ENCODE results near the gene LRRC23. TPM values are rescaled to one million over a fixed set of nuclear protein-coding genes. Genes with fewer than 3 reads are reported as not detected.
"Not testable (repeated sequence)": the region's sequence is repeated elsewhere in the genome, so short reads cannot be mapped to it uniquely, and the experiment has no call there.

The LRRC23 gene
- total and polyA plus RNA-seq, 4 experiments from 2014 or later, result 4.1 to 9.1 (median 6.2) TPM

DNA sequence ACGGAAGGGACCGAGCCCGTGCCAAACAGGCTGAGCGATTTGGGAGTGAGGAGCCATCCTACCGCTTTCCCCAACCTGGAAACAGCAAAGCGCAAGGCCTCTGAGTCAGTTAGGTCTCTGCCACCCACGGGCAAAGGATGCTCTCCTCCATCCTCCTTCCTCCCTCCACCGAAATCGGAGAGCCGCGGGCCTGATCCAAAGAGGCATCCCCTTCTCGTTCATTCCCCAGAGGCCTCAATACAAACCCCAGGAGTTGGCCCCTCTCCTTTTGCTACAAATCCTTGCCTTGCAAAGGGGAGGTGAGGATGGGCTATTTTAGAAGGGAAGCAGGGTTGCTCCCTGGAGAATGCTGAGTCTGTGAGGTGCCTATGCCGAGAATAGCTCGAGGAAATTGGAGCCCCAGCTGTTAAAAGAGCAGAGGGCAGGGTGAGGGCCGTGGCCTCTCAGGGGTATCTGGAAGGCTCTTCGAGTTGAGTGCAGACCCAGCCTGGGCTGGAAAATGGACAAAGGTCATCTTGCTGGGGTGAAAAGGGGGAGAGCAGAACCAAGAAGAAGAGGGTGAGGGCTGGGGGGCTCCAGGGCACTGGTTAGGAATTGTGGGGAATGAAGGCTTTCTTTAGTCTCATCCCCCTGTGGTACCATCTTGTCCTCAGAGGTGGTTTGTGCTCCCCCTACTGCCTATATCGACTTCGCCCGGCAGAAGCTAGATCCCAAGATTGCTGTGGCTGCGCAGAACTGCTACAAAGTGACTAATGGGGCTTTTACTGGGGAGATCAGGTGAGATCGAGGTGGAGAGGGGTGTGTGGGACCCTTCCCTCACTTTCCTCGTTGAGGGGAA, 36.2 kb upstream of the LRRC23 start:
- POLR2A ChIA-PET (ENCODE audit: partially characterized antibody), result interaction anchor here (0.7 to 11.0 kb wide), 26 partner anchors 9 to 240 kb away, joined by 3 to 270 read pairs (median 9); partner anchors contain the start of genes C12orf57, C1RL, CDCA3 and COPS7A
- Mint-ChIP-seq H3K4me1 (peaks cover 33 to 64% (median 49%) of the 10 kb centered on the region in 4 donors), H3K36me3 (peaks cover 17 to 72% of the 10 kb centered on the region in 2 donors), H3K27ac (peak overlapping the region; percentile 88 to 97 (median 91)), H3K9me3 (no peaks in the 10 kb centered on the region), H3K4me3 (peak overlapping the region; percentile 88 to 93 (median 90)), H3K27me3 (no peaks in the 10 kb centered on the region)
- H3K9me3 ChIP-seq (ENCODE audit: control insufficient read depth in 1 of 2, low read length in 2 of 2), result no peaks in the 10 kb centered on the region
- H3K27ac ChIP-seq (ENCODE audit: low read depth, low read length), result peak overlapping the region; percentile 69
- no peaks in the 10 kb centered on the region for H3K27me3 ChIP-seq (ENCODE audit: insufficient read depth, low read length)
- DNase-seq, result no peak
- CTCF ChIA-PET (ENCODE audit: partially characterized antibody), result interaction anchor here (0.6 to 9.2 kb wide), 20 partner anchors 16 to 242 kb away, joined by 3 to 151 read pairs (median 7); partner anchors contain the start of genes C12orf57, C1RL, CDCA3 and LRRC23
- peaks cover 18% of the 10 kb centered on the region for H3K36me3 ChIP-seq (ENCODE audit: insufficient read depth, low read length)
- H3K4me3 ChIP-seq (ENCODE audit: low read length in 2 of 2), result peak overlapping the region; percentile 20 to 67
- H3K4me1 ChIP-seq (ENCODE audit: insufficient read depth, low read length), result peaks cover 51% of the 10 kb centered on the region
- intact Hi-C loops (cut with micrococcal nuclease), result loop anchor here (1.0 kb wide), 6 partner anchors 70 to 245 kb away; partner anchors contain the start of genes C12orf57, C1R and LPCAT3

GRCh38 chr12:6869049-6870021, 35.3 kb upstream of the LRRC23 start:
- intact Hi-C loops (cut with micrococcal nuclease), result loop anchor here (1.0 kb wide), 5 partner anchors 69 to 244 kb away; partner anchors contain the start of genes C12orf57 and C1R
- POLR2A ChIA-PET (ENCODE audit: partially characterized antibody), result interaction anchor here (0.7 to 11.0 kb wide), 20 partner anchors 15 to 239 kb away, joined by 3 to 270 read pairs (median 8); partner anchors contain the start of genes C12orf57, C1RL, CDCA3 and ENO2
- peak overlapping the region in 1 of 2 donors; percentile 67 for H3K4me3 ChIP-seq (ENCODE audit: low read length in 2 of 2)

GRCh38 chr12:6870304-6870703, 34.3 kb upstream of the LRRC23 start:
- H3K27ac ChIP-seq (ENCODE audit: low read depth, low read length), result peak overlapping the region; percentile 42
- Mint-ChIP-seq H3K36me3 (peaks cover 7 to 58% of the 10 kb centered on the region in 2 donors), H3K4me1 (peaks cover 38 to 77% (median 58%) of the 10 kb centered on the region in 4 donors), H3K4me3 (peak overlapping the region in 2 of 8 donors; percentile 54 to 71), H3K27ac (peak overlapping the region in 6 of 7 donors; percentile 35 to 92 (median 72))
- H3K9me3 ChIP-seq (ENCODE audit: control insufficient read depth in 1 of 2, low read length in 2 of 2); H3K4me3 ChIP-seq (ENCODE audit: low read length in 2 of 2); H3K9me3 Mint-ChIP-seq; DNase-seq; intact Hi-C loops (cut with micrococcal nuclease); H3K27me3 Mint-ChIP-seq; H3K27me3 ChIP-seq (ENCODE audit: insufficient read depth, low read length): not testable (repeated sequence)
- peaks cover 17% of the 10 kb centered on the region for H3K36me3 ChIP-seq (ENCODE audit: insufficient read depth, low read length)
- POLR2A ChIA-PET (ENCODE audit: partially characterized antibody), result interaction anchor here (0.6 to 11.0 kb wide), 10 partner anchors 16 to 181 kb away, joined by 3 to 270 read pairs (median 16); partner anchors contain the start of genes C12orf57, CDCA3, ENO2 and RNU7-1
- CTCF ChIA-PET (ENCODE audit: partially characterized antibody), result interaction anchor here (0.6 to 9.2 kb wide), 22 partner anchors 8 to 266 kb away, joined by 3 to 151 read pairs (median 7); partner anchors contain the start of genes C12orf57, C1RL, CDCA3 and LRRC23
- H3K4me1 ChIP-seq (ENCODE audit: insufficient read depth, low read length), result peaks cover 57% of the 10 kb centered on the region

More at GRCh38 chr12:6869049-6870021, 35.3 kb upstream of the LRRC23 start:
- peak; percentile 79 to 85 (median 83) for DNase-seq
- Histone ChIP-seq H3K4me1 (ENCODE audit: insufficient read depth, low read length) (peaks cover 57% of the 10 kb centered on the region), H3K27ac (ENCODE audit: low read depth, low read length) (peak overlapping the region; percentile 69), H3K36me3 (ENCODE audit: insufficient read depth, low read length) (peaks cover 17% of the 10 kb centered on the region), H3K27me3 (ENCODE audit: insufficient read depth, low read length) (no peaks in the 10 kb centered on the region), H3K9me3 (ENCODE audit: control insufficient read depth in 1 of 2, low read length in 2 of 2) (no peaks in the 10 kb centered on the region)
- CTCF ChIA-PET (ENCODE audit: partially characterized antibody), result interaction anchor here (0.8 to 9.2 kb wide), 33 partner anchors 8 to 265 kb away, joined by 3 to 151 read pairs (median 5); partner anchors contain the start of genes C12orf57, C1RL, CDCA3 and ENO2
- Mint-ChIP-seq H3K27me3 (no peaks in the 10 kb centered on the region), H3K9me3 (no peaks in the 10 kb centered on the region), H3K36me3 (peaks cover 14 to 66% of the 10 kb centered on the region in 2 donors), H3K4me1 (peaks cover 37 to 70% (median 54%) of the 10 kb centered on the region in 4 donors), H3K27ac (peak overlapping the region; percentile 90 to 97 (median 91)), H3K4me3 (peak overlapping the region; percentile 88 to 93 (median 90))

DNA sequence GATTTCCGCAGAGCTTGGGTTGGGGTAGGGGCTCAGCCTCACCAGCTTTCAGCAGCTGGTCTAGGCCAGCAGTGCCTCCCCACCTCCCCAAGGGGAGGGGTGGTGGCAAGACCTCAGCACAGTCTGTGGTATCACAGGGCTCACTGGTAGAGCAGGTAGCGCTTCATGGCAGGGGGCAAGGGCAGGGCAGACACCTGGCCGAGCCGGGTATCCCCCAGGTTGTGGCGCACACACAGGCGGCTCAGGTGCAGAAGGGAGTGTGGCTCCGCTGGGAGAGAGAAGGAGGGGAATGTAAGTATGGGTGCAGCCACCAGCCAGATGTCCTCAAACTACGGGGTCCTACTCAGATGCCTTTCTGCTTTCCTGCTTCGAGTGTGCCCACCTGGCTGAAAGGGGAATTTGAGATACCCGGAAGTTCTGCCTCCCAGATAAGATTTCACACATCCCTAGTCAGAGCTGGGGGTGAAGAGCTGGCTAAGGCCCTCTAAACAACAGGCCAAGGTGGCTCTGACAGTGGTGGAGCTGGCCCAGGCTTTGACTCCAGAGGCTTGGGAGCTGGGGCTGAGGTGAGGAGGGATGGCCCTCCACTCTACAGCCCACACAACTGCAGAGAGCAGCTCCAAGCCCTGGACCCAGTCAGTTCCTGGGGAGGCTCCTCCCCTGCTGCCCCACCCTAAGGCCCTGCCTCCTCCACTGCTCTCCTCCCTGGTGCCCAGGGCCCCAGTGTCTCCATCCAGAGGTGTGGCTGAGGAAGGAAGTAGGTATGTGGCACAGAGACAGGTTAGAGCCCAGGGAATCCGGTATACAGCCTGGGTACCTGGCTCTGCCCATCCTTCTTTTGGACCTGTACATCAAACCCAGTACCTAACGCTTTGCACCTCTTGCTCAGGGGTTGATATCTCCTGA, 33.3 kb upstream of the LRRC23 start:
- Mint-ChIP-seq H3K4me3 (peak overlapping the region; percentile 90 to 93 (median 92)), H3K27me3 (no peaks in the 10 kb centered on the region), H3K27ac (peak overlapping the region; percentile 83 to 96 (median 92)), H3K36me3 (peaks cover 7 to 55% of the 10 kb centered on the region in 2 donors), H3K9me3 (no peaks in the 10 kb centered on the region), H3K4me1 (peaks cover 38 to 81% (median 58%) of the 10 kb centered on the region in 4 donors)
- ChIA-PET POLR2A (ENCODE audit: partially characterized antibody) (interaction anchor here (0.7 to 11.0 kb wide), 19 partner anchors 10 to 237 kb away, joined by 3 to 270 read pairs (median 28); partner anchors contain the start of genes C12orf57, C1RL, CDCA3 and COPS7A), CTCF (ENCODE audit: partially characterized antibody) (interaction anchor here (0.7 to 9.2 kb wide), 31 partner anchors 8 to 252 kb away, joined by 3 to 151 read pairs (median 7); partner anchors contain the start of genes C12orf57, C1RL, CDCA3 and LRRC23)
- intact Hi-C loops (cut with micrococcal nuclease), result no loop called here
- Histone ChIP-seq H3K36me3 (ENCODE audit: insufficient read depth, low read length) (peaks cover 17% of the 10 kb centered on the region), H3K27ac (ENCODE audit: low read depth, low read length) (peak overlapping the region; percentile 87), H3K9me3 (ENCODE audit: control insufficient read depth in 1 of 2, low read length in 2 of 2) (no peaks in the 10 kb centered on the region), H3K27me3 (ENCODE audit: insufficient read depth, low read length) (no peaks in the 10 kb centered on the region), H3K4me3 (ENCODE audit: low read length in 2 of 2) (peak overlapping the region; percentile 58 to 99), H3K4me1 (ENCODE audit: insufficient read depth, low read length) (peaks cover 56% of the 10 kb centered on the region)
- peak in 2 of 5 donors; percentile 21 to 26 for DNase-seq

- peaks cover 7 to 48% of the 10 kb centered on the region in 2 donors for H3K36me3 Mint-ChIP-seq
- DNase-seq, result peak; percentile 79 to 86 (median 80)
- intact Hi-C loops (cut with micrococcal nuclease), result loop anchor here (1.0 kb wide), 7 partner anchors 19 to 236 kb away; partner anchors contain the start of genes EMG1, ENO2, LRRC23 and MLF2
- Histone ChIP-seq H3K4me1 (ENCODE audit: insufficient read depth, low read length) (peaks cover 49% of the 10 kb centered on the region), H3K27ac (ENCODE audit: low read depth, low read length) (peak overlapping the region; percentile 87), H3K9me3 (ENCODE audit: control insufficient read depth in 1 of 2, low read length in 2 of 2) (no peaks in the 10 kb centered on the region), H3K27me3 (ENCODE audit: insufficient read depth, low read length) (no peaks in the 10 kb centered on the region), H3K36me3 (ENCODE audit: insufficient read depth, low read length) (peaks cover 17% of the 10 kb centered on the region), H3K4me3 (ENCODE audit: low read length in 2 of 2) (peak overlapping the region; percentile 93 to 99)
- peak overlapping the region; percentile 89 to 96 (median 93) for H3K27ac Mint-ChIP-seq
- no peaks in the 10 kb centered on the region for H3K9me3 Mint-ChIP-seq
- peaks cover 36 to 72% (median 52%) of the 10 kb centered on the region in 4 donors for H3K4me1 Mint-ChIP-seq
- POLR2A ChIA-PET (ENCODE audit: partially characterized antibody), result interaction anchor here (0.6 to 11.0 kb wide), 46 partner anchors 8 to 317 kb away, joined by 3 to 270 read pairs (median 4); partner anchors contain the start of genes C12orf57, C1RL, CD4 and CDCA3
- no peaks in the 10 kb centered on the region for H3K27me3 Mint-ChIP-seq
- CTCF ChIA-PET (ENCODE audit: partially characterized antibody), result interaction anchor here (0.6 to 9.2 kb wide), 63 partner anchors 8 to 767 kb away, joined by 3 to 151 read pairs (median 4); partner anchors contain the start of genes C12orf57, C1RL, CDCA3 and ENO2
- H3K4me3 Mint-ChIP-seq, result peak overlapping the region; percentile 90 to 93 (median 92)
Measured at GRCh38 chr12:6872073-6873048, 32.3 kb upstream of the LRRC23 start.
